IMR-90 (cell line): ENCODE measurements around the gene PRKCA. TPM values are rescaled to one million over a fixed set of nuclear protein-coding genes. Genes with fewer than 3 reads are reported as not detected.

Experiments
- ATAC-seq: fragments of 200-7000 bp; cut with Tn5 transposase; 2 replicates; pipeline ENCODE4 v1.9.1; 2020; ENCODE audit warnings: low read depth, mild to moderate bottlenecking, moderate library complexity
- BruUV-seq: library from RNA; stranded (reverse); fragments of 400-500 nt; replicated peaks from 2 replicates; lab custom pipeline; 2021; lab: Mats Ljungman, UMichigan
- CTCF ChIA-PET: fragments of 300-600 bp; formaldehyde crosslinking; extraction: SDS; loops from one replicate; lab custom pipeline; 2021; ENCODE audit warnings: antibody characterized with exemption; lab: Yijun Ruan, JAX
- POLR2A ChIA-PET: fragments of 300-600 bp; sonication (Branson Sonifier 250); formaldehyde crosslinking; loops from one replicate; lab custom pipeline; 2022; ENCODE audit warnings: antibody characterized with exemption; ENCODE audit not compliant: unreplicated experiment; lab: Charles Lee
- DNase-seq: peaks from one replicate; pipeline ENCODE4 v3.0.0; 2013
- H2AFZ ChIP-seq: replicated peaks from 2 replicates; pipeline ENCODE3; 2013; ENCODE audit warnings: low read length, mild to moderate bottlenecking; ENCODE audit not compliant: poor library complexity
- H2AK5ac ChIP-seq: 2 replicates; pipeline ENCODE4 v1.6.1; 2013; ENCODE audit warnings: low read depth, low read length, inconsistent platforms
- H2AK9ac ChIP-seq: replicated peaks from 2 replicates; pipeline ENCODE3; 2013; ENCODE audit warnings: mild to moderate bottlenecking, low read depth, low read length, moderate library complexity; ENCODE audit not compliant: poor library complexity
- H2BK120ac ChIP-seq: 2 replicates; pipeline ENCODE4 v1.6.1; 2013; ENCODE audit warnings: low read depth, low read length, inconsistent platforms
- H2BK15ac ChIP-seq: 3 replicates; pipeline ENCODE4 v1.6.1; 2013; ENCODE audit warnings: low read depth, low read length, inconsistent platforms
- H2BK20ac ChIP-seq: 2 replicates; pipeline ENCODE4 v1.6.1; 2013; ENCODE audit warnings: low read depth, mild to moderate bottlenecking, inconsistent platforms, low read length, moderate library complexity
- H2BK5ac ChIP-seq: 2 replicates; pipeline ENCODE4 v1.6.1; 2013; ENCODE audit warnings: mild to moderate bottlenecking, low read depth, low read length, inconsistent platforms; ENCODE audit not compliant: poor library complexity, severe bottlenecking
- H3K14ac ChIP-seq: replicated peaks from 2 replicates; pipeline ENCODE4 v1.6.1; 2013; ENCODE audit warnings: low read depth, low read length, inconsistent platforms
- H3K18ac ChIP-seq: 2 replicates; pipeline ENCODE4 v1.6.1; 2013; ENCODE audit warnings: low read depth, low read length, control low read depth
- H3K23ac ChIP-seq: 2 replicates; pipeline ENCODE4 v1.6.1; 2013; ENCODE audit warnings: low read depth, low read length, inconsistent platforms
- H3K27ac ChIP-seq: 2 replicates; pipeline ENCODE4 v1.5.1; 2013; ENCODE audit warnings: mild to moderate bottlenecking, control low read depth, low read length; ENCODE audit not compliant: insufficient read depth
- H3K27me3 ChIP-seq: 2 replicates; pipeline ENCODE4 v1.6.1; 2013; ENCODE audit warnings: low read length; ENCODE audit not compliant: control insufficient read depth, insufficient read depth
- H3K36me3 ChIP-seq: 2 replicates; pipeline ENCODE4 v1.6.1; 2013; ENCODE audit warnings: low read length, mixed read lengths; ENCODE audit not compliant: control insufficient read depth, insufficient read depth
- H3K4ac ChIP-seq: 2 replicates; pipeline ENCODE4 v1.6.1; 2013; ENCODE audit warnings: low read depth, low read length, inconsistent platforms
- H3K4me1 ChIP-seq: 2 replicates; pipeline ENCODE4 v1.6.1; 2013; ENCODE audit warnings: low read length, mixed read lengths; ENCODE audit not compliant: control insufficient read depth, insufficient read depth
- H3K4me2 ChIP-seq: 2 replicates; pipeline ENCODE4 v1.6.1; 2013; ENCODE audit warnings: low read depth, mild to moderate bottlenecking, control low read depth, low read length, moderate library complexity
- H3K4me3 ChIP-seq: 2 replicates; pipeline ENCODE4 v1.5.1; 2013; ENCODE audit warnings: low read depth, mild to moderate bottlenecking, control low read depth, low read length, moderate library complexity; ENCODE audit not compliant: insufficient read depth
- H3K56ac ChIP-seq: 2 replicates; pipeline ENCODE4 v1.6.1; 2013; ENCODE audit warnings: low read length, inconsistent platforms; ENCODE audit not compliant: insufficient read depth; ENCODE audit errors: extremely low read depth
- H3K79me1 ChIP-seq, 2 experiments: 2 replicates each; pipeline ENCODE4 v1.6.1; 2013; ENCODE audit warnings: low read length in 2 of 2, inconsistent platforms in 1 of 2, low read depth in 1 of 2
- H3K9ac ChIP-seq: 2 replicates; pipeline ENCODE4 v1.6.1; 2013; ENCODE audit warnings: low read depth, low read length, control low read depth
- H3K9me1 ChIP-seq: 2 replicates; pipeline ENCODE4 v1.6.1; 2013; ENCODE audit warnings: low read length, inconsistent platforms; ENCODE audit not compliant: insufficient read depth
- H3K9me3 ChIP-seq: 2 replicates; pipeline ENCODE4 v1.6.1; 2013; ENCODE audit warnings: low read length; ENCODE audit not compliant: control insufficient read depth, insufficient read depth
- H4K20me1 ChIP-seq: 2 replicates; pipeline ENCODE4 v1.6.1; 2013; ENCODE audit warnings: low read length, inconsistent platforms; ENCODE audit not compliant: insufficient read depth
- H4K5ac ChIP-seq: 2 replicates; pipeline ENCODE4 v1.6.1; 2013; ENCODE audit warnings: mild to moderate bottlenecking, low read depth, low read length, control low read depth
- H4K8ac ChIP-seq, 2 experiments: 2 replicates each; pipeline ENCODE4 v1.6.1; 2013; ENCODE audit warnings: low read depth in 2 of 2, low read length in 2 of 2, control low read depth in 1 of 2, inconsistent platforms in 1 of 2
- H4K91ac ChIP-seq: 2 replicates; pipeline ENCODE4 v1.6.1; 2013; ENCODE audit warnings: low read depth, low read length, inconsistent platforms; ENCODE audit not compliant: insufficient read depth
- BHLHE40 ChIP-seq: fragments of 150-350 bp; IDR thresholded peaks from 2 replicates; pipeline ENCODE4 v1.6.1; 2016; ENCODE audit warnings: mild to moderate bottlenecking, low read depth, low read length
- ELK1 ChIP-seq: fragments of 150-350 bp; IDR thresholded peaks from 2 replicates; pipeline ENCODE4 v1.6.1; 2016; ENCODE audit warnings: low read depth, mild to moderate bottlenecking, low read length, moderate library complexity, borderline replicate concordance
- MAFK ChIP-seq: IDR thresholded peaks from 2 replicates; pipeline ENCODE4 v1.6.1; 2012; ENCODE audit warnings: low read depth, low read length, improper control_type of control experiment
- NFE2L2 ChIP-seq: fragments of 150-350 bp; IDR thresholded peaks from 2 replicates; pipeline ENCODE4 v1.6.1; 2016; ENCODE audit warnings: low read depth, mild to moderate bottlenecking, low read length
- POLR2A ChIP-seq: IDR thresholded peaks from 2 replicates; pipeline ENCODE4 v1.6.1; 2012; ENCODE audit warnings: mild to moderate bottlenecking, low read depth, low read length
- USF2 ChIP-seq: fragments of 150-350 bp; IDR thresholded peaks from 2 replicates; pipeline ENCODE4 v1.6.1; 2017; ENCODE audit warnings: mild to moderate bottlenecking, antibody characterized with exemption, low read length, low read depth
- WGBS, 2 experiments: methylation state at CpG; one replicate each; pipeline versions ENCODE4 v1.1.5 to v1.1.7; 2013; ENCODE audit warnings: missing lambda C conversion rate in 2 of 2; ENCODE audit not compliant: insufficient read length in 1 of 2; ENCODE audit errors: extremely low coverage in 2 of 2; 5-methylcytosine and 5-hydroxymethylcytosine counted together
- dilution Hi-C: fragments of 300-500 bp; cut with HindIII; formaldehyde crosslinking; loops from one replicate; pipeline ENCODE4 v1.14.3; 2018; ENCODE audit warnings: low sequenced_read_pairs; ENCODE audit not compliant: unreplicated experiment
- in situ Hi-C: fragments of 300-500 bp; cut with MboI; formaldehyde crosslinking; loops from 3 replicates; pipeline ENCODE4 v1.14.3; 2019; ENCODE audit warnings: low sequenced_read_pairs, inconsistent platforms, mixed read lengths
- intact Hi-C: fragments of 100-400 bp; cut with micrococcal nuclease; formaldehyde crosslinking; loops from 2 replicates; pipeline ENCODE4 v1.10.0; 2022
- polyA plus RNA-seq, 3 experiments: library from polyadenylated mRNA; depleted of rRNA; stranded (reverse); fragments of >200 nt; gene quantifications; 2 replicates each; pipeline ENCODE4 v1.2.3, GENCODE V29; 2012; ENCODE audit warnings: low replicate concordance in 1 of 3
- total RNA-seq: library from RNA; depleted of rRNA; stranded (reverse); fragments of >200 nt; gene quantifications from 2 replicates; pipeline ENCODE4 v1.2.3, GENCODE V29; 2012

PRKCA gene
- total and polyA plus RNA-seq, 2 of the 4 experiments (the other 2 are of a cell fraction): 31.0 to 46.0 TPM

- TF ChIP-seq USF2: no peak
Measured at GRCh38 chr17:66432411-66432957, 130.1 kb downstream of the PRKCA start (continued).

GRCh38 chr17:66432996-66433551 is 130.7 kb downstream of the PRKCA start:
- Histone ChIP-seq H4K20me1 (peaks cover 30% of the 10 kb centered on the region), H3K4ac (peak overlapping the region; percentile 82), H2BK120ac (peak overlapping the region; percentile 89), H3K27ac (peak overlapping the region; percentile 24; the same call in 1 of the 2 replicates), H3K18ac (0 out of 2 replicates have a peak overlapping the region, but pooled peaks have one; percentile 58), H2AK5ac (0 out of 2 replicates have a peak overlapping the region, but pooled peaks have one; percentile 2), H3K36me3 (no peaks in the 10 kb centered on the region), H3K56ac (0 out of 2 replicates have a peak overlapping the region, but pooled peaks have one; percentile 2), H4K5ac (peak overlapping the region; percentile 27; the same call in 1 of the 2 replicates), H2BK5ac (peak overlapping the region; percentile 73), H4K91ac (no peak overlapping the region), H3K9me3 (no peaks in the 10 kb centered on the region), H3K4me2 (no peak overlapping the region), H3K9me1 (peaks cover 15% of the 10 kb centered on the region), H3K4me1 (peaks cover 19% of the 10 kb centered on the region), H2AK9ac (no peak overlapping the region), H3K9ac (no peak overlapping the region), H3K4me3 (no peak overlapping the region), H2BK20ac (0 out of 2 replicates have a peak overlapping the region, but pooled peaks have one; percentile 66), H4K8ac (no peak overlapping the region), H3K14ac (peak overlapping the region; percentile 82; the same call in 1 of the 2 replicates), H3K79me1 (peaks cover 60 to 94% of the 10 kb centered on the region in 2 experiments), H2AFZ (peak overlapping the region; percentile 35), H3K23ac (peak overlapping the region; percentile 3; the same call in 1 of the 2 replicates), H3K27me3 (no peaks in the 10 kb centered on the region), H2BK15ac (peak overlapping the region; percentile 82; the same call in 1 of the 3 replicates)
- TF ChIP-seq POLR2A (no peak), ELK1 (no peak), NFE2L2 (no peak), MAFK (no peak), BHLHE40 (no peak)
- ChIA-PET CTCF (interaction anchor here (1.2 kb wide), 1 partner anchor 16 kb away, joined by 4 read pairs; no protein-coding TSS in a partner anchor), POLR2A (interaction anchor here (0.6 kb wide), 1 partner anchor 12 kb away, joined by 4 read pairs; no protein-coding TSS in a partner anchor)
- peak; percentile 62 for ATAC-seq
- dilution Hi-C loops (no loop called here), intact Hi-C loops (loop anchor here (5.0 kb wide), 1 partner anchor 131 kb away; the partner anchor contains the start of gene PRKCA), in situ Hi-C loops (no loop called here)
- no CpG with 5 or more reads among the region's 5 CpGs for WGBS, 2 experiments
- no TSS peak for BruUV-seq
- DNase-seq: peak; percentile 59
